ACC112 (cell line): ENCODE measurements around the gene TMEM30B.

Source experiments
- H2AFZ ChIP-seq: fragments of 200-600 bp; sonication (generic); one replicate; pipeline ENCODE4 v1.6.0; 2017; ENCODE audit warnings: antibody characterized with exemption, low read length; ENCODE audit not compliant: unreplicated experiment
- H3K27ac ChIP-seq: fragments of 200-600 bp; sonication (generic); 2 replicates; pipeline ENCODE4 v1.5.1; 2014; ENCODE audit warnings: low read depth, mild to moderate bottlenecking, antibody characterized with exemption, low read length, moderate library complexity
- H3K27me3 ChIP-seq: fragments of 200-600 bp; sonication (generic); 2 replicates; pipeline ENCODE4 v1.6.1; 2014; ENCODE audit warnings: mild to moderate bottlenecking, antibody characterized with exemption, low read length, moderate library complexity, mixed read lengths; ENCODE audit not compliant: insufficient read depth
- H3K36me3 ChIP-seq: fragments of 200-600 bp; sonication (generic); 2 replicates; pipeline ENCODE4 v1.6.1; 2016; ENCODE audit warnings: mild to moderate bottlenecking, antibody characterized with exemption, low read length, moderate library complexity, mixed read lengths; ENCODE audit not compliant: insufficient read depth
- H3K4me1 ChIP-seq: fragments of 200-600 bp; sonication (generic); one replicate; pipeline ENCODE4 v1.6.1; 2016; ENCODE audit warnings: low read length, mixed read lengths; ENCODE audit not compliant: insufficient read depth, unreplicated experiment, control insufficient read depth
- H3K4me3 ChIP-seq: fragments of 200-600 bp; sonication (generic); 2 replicates; pipeline ENCODE4 v1.5.1; 2014; ENCODE audit warnings: mild to moderate bottlenecking, low read depth, low read length
- H3K79me2 ChIP-seq: fragments of 200-600 bp; sonication (generic); one replicate; pipeline ENCODE4 v1.6.0; 2016; ENCODE audit warnings: low read length; ENCODE audit not compliant: control insufficient read depth, unreplicated experiment, insufficient read depth

TMEM30B gene

DNA sequence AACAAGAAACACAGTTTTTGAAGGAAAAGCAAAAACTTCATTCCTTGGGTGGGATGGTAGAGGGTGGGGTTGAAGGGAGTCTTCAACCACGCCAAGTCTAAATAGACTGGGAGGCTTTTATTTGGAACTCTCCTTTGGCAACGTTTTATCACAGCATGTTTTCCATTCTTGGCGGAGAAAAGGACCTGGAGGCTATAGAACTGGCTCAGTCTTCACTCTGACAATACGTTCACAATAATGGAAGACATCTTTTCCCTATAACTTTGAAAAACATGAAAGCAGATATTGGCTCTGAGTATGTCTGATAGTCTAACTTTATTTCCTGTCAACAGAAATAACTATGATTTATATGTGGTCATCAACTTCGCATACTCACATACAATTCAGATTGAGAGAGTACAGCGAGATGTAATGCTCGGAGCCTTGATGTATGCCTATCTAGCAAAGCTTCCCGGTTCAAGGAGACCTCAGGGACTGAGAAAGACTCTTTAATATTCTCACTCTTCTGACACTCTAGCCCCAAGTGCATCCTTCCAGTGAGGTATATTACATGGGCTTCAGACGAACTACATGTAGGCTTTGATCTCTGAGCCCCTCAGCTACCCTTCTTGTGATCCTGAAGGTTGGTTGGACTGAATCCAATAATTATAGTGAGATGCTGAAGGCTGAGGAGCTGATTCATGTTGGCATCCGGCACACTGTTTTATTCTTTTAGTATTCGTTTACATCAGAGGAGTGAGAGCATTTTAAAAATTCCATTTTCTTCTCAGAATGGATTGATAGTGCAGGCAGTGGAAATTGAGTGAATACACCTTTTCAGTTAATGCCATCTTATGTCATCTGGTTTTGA, 14.0 kb downstream of the TMEM30B start:
- Histone ChIP-seq H3K79me2 (no peaks in the 10 kb centered on the region), H3K4me1 (peaks cover 13% of the 10 kb centered on the region), H3K4me3 (peak overlapping the region; percentile 37), H3K36me3 (no peaks in the 10 kb centered on the region), H3K27me3 (no peaks in the 10 kb centered on the region), H3K27ac (no peak overlapping the region), H2AFZ (peak overlapping the region; percentile 31)

- H3K27me3 ChIP-seq = no peaks in the 10 kb centered on the region
- no peak overlapping the region for H3K27ac ChIP-seq
- H3K36me3 ChIP-seq = no peaks in the 10 kb centered on the region
- peaks cover 20% of the 10 kb centered on the region for H3K4me1 ChIP-seq
- no peaks in the 10 kb centered on the region for H3K79me2 ChIP-seq
- peak overlapping the region; percentile 31 for H2AFZ ChIP-seq
- H3K4me3 ChIP-seq = no peak overlapping the region; the same call in 1 of the 2 replicates
These were observed 14.7 kb downstream of the TMEM30B start for GRCh38 chr14:61266436-61266835.

- no peak overlapping the region for H3K27ac ChIP-seq
- no peak overlapping the region for H3K4me3 ChIP-seq
These were observed 16.5 kb downstream of the TMEM30B start for GRCh38 chr14:61264651-61265050.

DNA sequence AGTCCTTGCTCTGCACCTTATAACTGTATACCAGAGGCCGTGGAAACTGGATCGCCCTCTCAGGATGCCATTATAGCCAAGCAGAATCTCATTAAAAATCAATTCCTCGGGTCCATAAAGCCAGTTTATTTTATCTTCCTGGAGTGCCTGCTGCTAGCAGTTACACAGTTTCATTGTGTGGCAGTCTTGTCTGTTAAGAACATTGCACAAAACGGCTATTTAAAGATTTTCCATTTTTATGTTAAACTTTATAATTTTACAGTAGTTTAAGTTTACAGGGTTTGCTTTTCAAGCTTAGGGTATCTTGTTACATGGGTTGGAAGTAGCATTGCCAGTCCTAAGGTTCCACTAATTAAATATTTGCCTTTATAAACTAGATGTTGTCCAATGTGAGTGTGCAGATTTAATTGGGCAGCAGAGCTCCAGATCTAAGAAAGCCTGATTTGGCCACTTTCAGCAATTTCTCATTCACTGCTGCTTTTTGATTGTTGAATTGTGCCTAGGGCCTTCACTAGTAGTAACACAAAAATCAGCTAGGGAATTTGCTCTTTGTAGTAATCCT, 17.0 kb downstream of the TMEM30B start:
- H3K4me1 ChIP-seq = peaks cover 34% of the 10 kb centered on the region
- H2AFZ ChIP-seq = no peak overlapping the region
- H3K36me3 ChIP-seq = no peaks in the 10 kb centered on the region
- H3K4me3 ChIP-seq = no peak overlapping the region
- H3K27me3 ChIP-seq = no peaks in the 10 kb centered on the region
- H3K79me2 ChIP-seq = no peaks in the 10 kb centered on the region
- H3K27ac ChIP-seq = no peak overlapping the region

More at GRCh38 chr14:61264651-61265050, 16.5 kb downstream of the TMEM30B start:
- Histone ChIP-seq H2AFZ (no peak overlapping the region), H3K79me2 (no peaks in the 10 kb centered on the region), H3K36me3 (no peaks in the 10 kb centered on the region), H3K4me1 (peaks cover 28% of the 10 kb centered on the region), H3K27me3 (no peaks in the 10 kb centered on the region)

- peaks cover 36% of the 10 kb centered on the region for H3K4me1 ChIP-seq
- no peaks in the 10 kb centered on the region for H3K36me3 ChIP-seq
- no peak overlapping the region for H3K4me3 ChIP-seq
- no peaks in the 10 kb centered on the region for H3K27me3 ChIP-seq
- H3K79me2 ChIP-seq = no peaks in the 10 kb centered on the region
- H2AFZ ChIP-seq = peak overlapping the region; percentile 64
- H3K27ac ChIP-seq = peak overlapping the region; percentile 77; the same call in 1 of the 2 replicates
These were observed 19.1 kb downstream of the TMEM30B start for GRCh38 chr14:61262082-61262481.

GRCh38 chr14:61260939-61261776, 20.0 kb downstream of the TMEM30B start:
- Histone ChIP-seq H3K79me2 (no peaks in the 10 kb centered on the region), H3K4me3 (0 out of 2 replicates have a peak overlapping the region, but pooled peaks have one; percentile 11), H3K27ac (peak overlapping the region; percentile 77), H3K36me3 (no peaks in the 10 kb centered on the region), H3K4me1 (peaks cover 32% of the 10 kb centered on the region), H3K27me3 (no peaks in the 10 kb centered on the region), H2AFZ (no peak overlapping the region)

DNA sequence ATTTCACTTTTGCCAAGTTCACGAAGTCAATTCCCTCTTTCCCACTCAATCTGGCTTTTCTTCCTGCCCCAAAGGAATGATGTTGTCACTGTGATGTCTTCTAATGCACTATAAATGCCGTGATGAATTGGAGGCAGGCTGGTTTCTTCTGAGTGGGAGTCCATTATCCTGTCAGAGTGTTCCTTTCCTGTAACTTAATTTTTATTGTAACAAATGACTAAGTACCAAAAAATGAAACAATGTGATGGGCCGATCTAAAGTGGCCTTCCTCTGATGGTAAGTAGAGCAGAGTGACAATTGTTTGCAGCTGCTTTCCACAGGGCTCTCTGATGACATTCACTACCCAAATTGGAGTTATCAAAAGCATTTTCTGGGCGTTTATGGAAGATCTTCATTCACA, 22.2 kb downstream of the TMEM30B start:
- H3K27ac ChIP-seq = peak overlapping the region; percentile 50
- H3K27me3 ChIP-seq = no peaks in the 10 kb centered on the region
- peak overlapping the region; percentile 6; the same call in 1 of the 2 replicates for H3K4me3 ChIP-seq
- H3K4me1 ChIP-seq = peaks cover 32% of the 10 kb centered on the region
- no peaks in the 10 kb centered on the region for H3K36me3 ChIP-seq
- H3K79me2 ChIP-seq = no peaks in the 10 kb centered on the region
- peak overlapping the region; percentile 56 for H2AFZ ChIP-seq

GRCh38 chr14:61257469-61258057, 23.6 kb downstream of the TMEM30B start:
- H2AFZ ChIP-seq = no peak overlapping the region
- no peak overlapping the region for H3K27ac ChIP-seq
- H3K4me3 ChIP-seq = no peak overlapping the region
- no peaks in the 10 kb centered on the region for H3K79me2 ChIP-seq
- H3K27me3 ChIP-seq = no peaks in the 10 kb centered on the region
- H3K4me1 ChIP-seq = peaks cover 33% of the 10 kb centered on the region
- no peaks in the 10 kb centered on the region for H3K36me3 ChIP-seq

DNA sequence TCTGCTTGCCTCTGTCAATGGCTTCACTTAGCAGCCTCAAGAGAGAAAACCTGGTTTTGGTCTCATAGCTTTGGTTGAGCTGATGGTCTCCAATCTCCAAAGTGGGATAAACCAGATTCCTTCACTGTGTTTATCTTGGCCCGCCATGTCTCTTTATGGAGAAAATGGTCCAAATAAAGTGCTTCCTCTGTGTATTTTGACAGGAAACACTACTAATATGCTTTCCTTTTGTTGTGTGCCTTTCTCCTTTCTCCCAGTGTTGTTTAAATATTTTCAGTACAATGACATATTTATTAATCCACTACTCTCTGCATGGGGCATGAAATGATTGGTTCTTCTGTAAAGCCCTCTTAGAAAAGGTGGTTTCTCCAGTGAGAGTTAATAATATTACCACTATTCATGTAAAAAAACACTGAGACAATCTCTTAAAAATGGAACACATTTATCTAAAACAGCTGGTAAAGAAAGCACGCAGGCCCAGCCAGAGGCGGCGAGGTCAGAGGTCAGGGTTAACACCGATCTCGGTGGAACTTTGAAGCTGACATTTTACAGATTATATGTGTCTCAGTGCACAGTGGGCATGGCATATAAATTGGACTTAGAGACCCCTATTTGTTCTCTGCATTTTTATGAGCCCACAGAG, 24.2 kb downstream of the TMEM30B start:
- no peak overlapping the region for H2AFZ ChIP-seq
- peaks cover 33% of the 10 kb centered on the region for H3K4me1 ChIP-seq
- H3K79me2 ChIP-seq = no peaks in the 10 kb centered on the region
- H3K27me3 ChIP-seq = no peaks in the 10 kb centered on the region
- no peak overlapping the region for H3K4me3 ChIP-seq
- no peak overlapping the region for H3K27ac ChIP-seq
- H3K36me3 ChIP-seq = no peaks in the 10 kb centered on the region

DNA sequence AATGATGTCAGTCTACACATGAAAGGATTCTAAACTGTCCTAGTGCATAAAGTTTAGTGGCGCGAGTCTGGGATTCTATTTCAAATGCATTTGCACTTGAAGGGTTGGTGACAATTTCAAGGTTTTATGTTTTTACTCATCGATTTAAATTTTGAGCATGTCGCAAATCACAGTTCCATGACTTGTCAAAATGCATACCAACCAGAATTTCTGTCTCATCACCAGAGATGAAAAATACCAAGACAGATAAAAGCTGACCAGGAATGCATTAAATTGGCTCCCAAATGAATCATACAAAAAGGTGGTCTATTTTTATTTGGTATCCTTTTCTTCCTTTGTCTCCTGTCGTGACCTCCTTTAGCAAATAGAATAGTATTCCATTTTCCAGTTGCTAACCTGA, 25.2 kb downstream of the TMEM30B start:
- peaks cover 23% of the 10 kb centered on the region for H3K4me1 ChIP-seq
- no peak overlapping the region for H3K27ac ChIP-seq
- no peak overlapping the region for H3K4me3 ChIP-seq
- H2AFZ ChIP-seq = no peak overlapping the region
- no peaks in the 10 kb centered on the region for H3K36me3 ChIP-seq
- no peaks in the 10 kb centered on the region for H3K79me2 ChIP-seq
- no peaks in the 10 kb centered on the region for H3K27me3 ChIP-seq
